Measurements from ENCODE around the gene KCNJ6.
"Not testable (repeated sequence)": the region's sequence is repeated elsewhere in the genome, so short reads cannot be mapped to it uniquely, and the experiment has no call there.

- not testable (repeated sequence) for TF ChIP-seq POLR2A, CTCF (IDR thresholded peaks at IDR 0.05)
Measured at GRCh38 chr21:37576929-37577328, 339.3 kb downstream of the KCNJ6 start.

All from uterus (tissue), 2 donors.